GM18502 (cell line): ENCODE measurements around the gene AEBP1.
A peak's percentile ranks its signal among the peaks of the same experiment; 100 is the strongest.

Experiments used
- ATAC-seq: cut with Tn5 transposase; IDR thresholded peaks from one replicate; pipeline ENCODE4 v1.9.1; 2021; ENCODE audit warnings: mild to moderate bottlenecking; ENCODE audit not compliant: unreplicated experiment, poor library complexity

Gene AEBP1

DNA sequence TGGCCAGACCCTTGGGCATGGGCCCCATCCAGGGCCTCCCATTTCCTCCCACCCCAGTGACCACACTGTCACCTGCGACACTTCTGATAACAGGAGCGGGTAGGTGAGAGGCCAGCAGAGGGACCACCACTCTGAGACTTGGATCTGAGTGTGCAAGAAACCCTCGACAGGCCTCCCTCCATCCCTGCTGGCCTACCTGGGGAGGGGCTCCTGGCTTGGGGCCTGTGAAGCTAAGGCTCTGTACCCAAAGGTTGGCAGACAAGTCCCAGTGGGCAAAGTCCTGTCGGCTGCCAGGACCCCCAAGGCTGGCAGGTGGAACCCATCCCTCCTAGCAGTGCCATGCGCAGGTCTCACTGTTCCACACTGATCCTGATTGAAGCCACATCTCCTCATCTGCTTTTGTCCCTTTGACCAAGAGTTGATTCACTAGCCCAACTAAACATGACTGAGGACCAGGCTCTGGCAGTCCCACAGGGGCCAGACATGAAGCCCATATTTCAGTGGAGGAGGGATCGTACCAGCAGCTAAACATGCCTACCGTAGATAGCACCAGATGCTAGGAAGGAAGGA is 37.6 kb upstream of the AEBP1 start:
- no peak for ATAC-seq

DNA sequence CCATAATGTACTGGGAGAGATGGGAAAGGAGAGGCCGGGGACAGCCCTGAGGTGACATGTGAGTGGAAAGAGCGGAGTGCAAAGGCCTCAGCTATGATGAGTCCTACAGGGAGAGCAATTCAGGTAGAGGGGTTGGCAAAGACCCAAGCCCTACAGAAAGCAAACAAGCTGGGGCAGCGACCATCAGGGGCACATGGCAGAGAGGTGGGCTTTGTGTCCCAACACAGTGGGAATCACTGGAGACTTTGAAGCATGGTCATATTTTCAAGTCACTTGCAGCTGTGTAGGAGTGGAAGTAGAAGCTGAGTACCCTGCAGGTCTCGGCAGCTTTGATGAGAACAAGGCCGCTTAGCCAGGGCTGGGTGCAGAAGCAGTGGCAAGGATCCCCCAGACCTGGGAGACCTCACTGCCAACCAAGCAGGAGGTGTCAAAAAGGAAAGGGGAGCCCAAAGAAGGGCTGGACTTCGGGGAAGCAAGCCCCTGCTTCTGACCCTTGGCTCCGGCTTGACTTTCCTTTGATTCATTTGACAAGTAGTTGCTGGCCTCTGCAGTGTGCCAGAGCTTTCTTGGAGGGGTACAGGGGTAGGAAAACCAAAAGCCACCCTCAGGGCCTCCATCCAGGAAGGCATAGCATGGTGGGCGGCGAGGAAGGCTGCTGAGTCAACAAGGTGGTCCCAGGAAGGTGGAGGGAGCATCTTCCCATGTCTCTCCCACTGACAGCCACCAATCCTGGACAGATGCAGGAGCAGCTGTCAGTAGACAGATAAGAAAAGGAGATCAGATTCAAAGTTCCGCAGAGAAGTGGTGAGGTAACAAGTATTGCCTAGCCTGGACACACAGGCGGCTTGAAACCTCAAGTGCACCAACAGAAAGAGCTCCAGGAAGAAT is 36.8 kb upstream of the AEBP1 start:
- ATAC-seq, result no peak

DNA sequence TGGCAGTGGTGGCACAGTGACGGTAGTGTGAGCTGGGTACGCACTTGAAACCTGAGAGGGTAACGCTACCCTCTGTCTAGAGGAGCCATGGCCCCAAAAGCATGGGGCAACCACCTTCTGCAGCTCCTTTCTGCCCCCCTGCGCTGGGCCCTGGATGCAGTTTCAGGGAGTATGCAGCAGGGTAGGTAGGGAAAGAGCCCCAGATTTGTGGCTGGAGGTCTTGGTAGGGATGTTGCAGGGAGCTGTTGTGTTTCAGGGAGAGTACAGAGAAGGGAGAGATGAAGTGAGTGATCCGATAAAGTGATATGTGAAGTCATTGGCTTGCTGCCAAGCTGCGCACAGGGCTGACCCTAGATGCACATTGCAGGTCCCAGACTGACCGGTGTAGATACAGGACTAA is 36.1 kb upstream of the AEBP1 start:
- no peak for ATAC-seq

DNA sequence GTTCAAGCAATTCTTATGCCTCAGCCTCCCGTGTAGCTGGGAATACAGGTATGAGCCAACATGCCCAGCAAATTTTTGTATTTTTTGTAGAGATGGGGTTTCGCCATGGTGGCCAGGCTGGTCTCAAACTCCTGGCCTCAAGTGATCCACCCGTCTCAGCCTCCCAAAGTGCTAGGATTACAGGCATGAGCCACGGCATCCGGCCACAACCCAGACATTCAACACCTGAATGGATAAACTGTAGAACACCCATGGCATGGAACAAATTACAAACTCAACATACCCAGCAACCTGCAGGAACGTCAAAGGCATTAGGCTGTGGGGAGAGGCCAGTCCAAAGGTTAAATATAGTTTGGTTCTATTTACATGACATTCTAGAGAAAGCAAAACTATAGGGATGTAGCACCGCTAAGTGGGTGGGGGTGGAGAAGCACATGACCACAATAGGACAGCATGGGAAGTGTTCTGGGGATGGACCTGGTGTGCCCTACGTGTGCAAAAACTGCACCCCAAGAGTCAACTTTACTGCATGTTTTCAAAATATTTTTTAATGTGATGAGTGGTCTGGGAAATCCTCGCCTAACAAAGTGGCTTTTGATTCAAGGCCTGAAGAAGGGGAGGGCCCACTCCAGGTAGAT is 32.3 kb upstream of the AEBP1 start:
- ATAC-seq, result no peak

DNA sequence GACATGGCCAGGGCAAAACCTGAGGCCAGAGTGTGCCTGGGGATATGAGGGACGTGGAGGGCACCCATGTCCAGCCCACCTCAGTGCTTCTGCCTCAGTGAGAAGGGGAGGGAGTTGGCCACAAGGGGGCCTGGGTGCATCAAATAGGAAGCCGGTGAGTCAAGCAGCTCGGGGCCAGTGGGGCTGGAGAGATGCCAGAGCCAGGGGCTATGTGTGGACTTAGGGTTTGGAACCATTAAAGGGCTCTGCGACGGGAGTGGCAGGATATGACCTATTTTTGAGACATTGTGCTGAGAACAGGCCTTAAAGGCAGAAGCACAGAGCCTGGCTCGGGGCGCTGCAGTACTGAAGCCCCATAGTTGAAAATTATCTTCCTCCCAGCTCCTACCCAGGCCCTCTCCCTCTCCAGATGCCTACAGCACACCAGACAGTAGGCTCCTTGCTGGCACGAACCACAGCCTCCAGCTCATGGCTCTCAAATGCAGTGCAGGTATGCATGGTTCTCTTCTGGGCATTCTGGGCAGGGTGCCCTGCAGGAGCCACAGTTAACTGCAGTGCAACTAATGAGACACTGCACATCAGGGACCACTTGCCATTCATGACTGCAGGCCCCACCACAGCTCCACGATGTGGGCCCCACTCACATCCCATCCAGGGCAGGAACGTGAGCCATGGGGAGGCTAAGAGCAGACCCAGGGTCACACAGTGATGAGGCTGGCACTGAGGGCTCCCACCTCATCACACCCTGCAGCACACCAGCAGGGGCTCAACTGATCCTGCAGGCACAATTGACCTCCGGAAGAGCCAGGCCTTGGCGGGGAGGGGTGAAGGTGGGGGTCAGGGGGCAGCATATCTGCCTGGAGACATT is 31.5 kb upstream of the AEBP1 start:
- no peak for ATAC-seq

DNA sequence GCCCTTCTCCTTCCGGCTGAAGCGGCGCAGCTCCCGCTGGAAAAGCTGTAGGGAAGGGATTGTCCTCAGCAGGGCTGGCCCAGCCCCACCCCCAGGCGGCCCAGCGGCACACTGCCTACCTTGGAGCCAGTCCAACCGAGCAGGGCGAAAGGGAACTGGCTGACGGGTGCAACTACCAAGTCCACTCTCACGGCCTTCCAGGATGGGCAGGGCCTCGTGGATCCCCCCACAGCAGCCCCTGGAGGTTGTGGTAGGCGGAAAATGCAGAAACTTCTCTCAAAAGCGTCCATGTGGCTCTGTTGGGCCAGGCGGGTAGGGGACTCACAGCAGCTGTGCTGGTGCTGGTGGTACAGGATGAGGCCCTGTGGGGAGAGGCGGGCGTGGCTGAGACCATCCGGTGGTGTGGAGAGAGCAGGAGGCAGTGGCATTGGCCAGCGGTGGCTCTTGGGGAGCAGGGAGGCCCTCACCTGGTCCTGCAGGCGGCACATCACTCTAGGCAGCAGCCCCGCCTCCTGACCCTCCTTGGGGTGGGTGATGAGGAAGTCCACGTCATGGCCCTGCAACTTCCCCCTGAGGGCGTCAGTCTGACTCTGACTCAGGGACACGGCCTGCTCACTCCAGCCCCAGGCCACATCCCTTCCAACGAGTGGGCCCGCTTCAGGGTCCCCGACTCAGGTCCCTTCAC is 30.3 kb upstream of the AEBP1 start:
- peak; percentile 57 for ATAC-seq

DNA sequence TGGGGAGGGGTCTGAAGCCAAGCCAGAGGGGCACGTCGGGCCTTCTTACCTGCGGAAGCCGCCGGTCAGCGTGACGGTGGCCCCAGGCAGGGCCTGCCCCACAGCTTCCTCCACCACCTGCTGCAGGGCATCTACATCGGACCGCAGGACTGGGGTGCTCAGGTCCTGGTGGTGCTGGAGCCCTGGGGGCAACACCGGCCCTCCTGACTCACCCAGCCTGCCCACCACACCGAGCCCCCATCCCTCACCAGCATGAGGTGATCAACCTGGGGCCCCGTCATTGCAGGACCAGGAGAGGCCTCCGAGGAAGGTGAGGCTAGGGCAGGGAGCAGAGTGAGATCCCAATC is 29.8 kb upstream of the AEBP1 start:
- ATAC-seq, result no peak

DNA sequence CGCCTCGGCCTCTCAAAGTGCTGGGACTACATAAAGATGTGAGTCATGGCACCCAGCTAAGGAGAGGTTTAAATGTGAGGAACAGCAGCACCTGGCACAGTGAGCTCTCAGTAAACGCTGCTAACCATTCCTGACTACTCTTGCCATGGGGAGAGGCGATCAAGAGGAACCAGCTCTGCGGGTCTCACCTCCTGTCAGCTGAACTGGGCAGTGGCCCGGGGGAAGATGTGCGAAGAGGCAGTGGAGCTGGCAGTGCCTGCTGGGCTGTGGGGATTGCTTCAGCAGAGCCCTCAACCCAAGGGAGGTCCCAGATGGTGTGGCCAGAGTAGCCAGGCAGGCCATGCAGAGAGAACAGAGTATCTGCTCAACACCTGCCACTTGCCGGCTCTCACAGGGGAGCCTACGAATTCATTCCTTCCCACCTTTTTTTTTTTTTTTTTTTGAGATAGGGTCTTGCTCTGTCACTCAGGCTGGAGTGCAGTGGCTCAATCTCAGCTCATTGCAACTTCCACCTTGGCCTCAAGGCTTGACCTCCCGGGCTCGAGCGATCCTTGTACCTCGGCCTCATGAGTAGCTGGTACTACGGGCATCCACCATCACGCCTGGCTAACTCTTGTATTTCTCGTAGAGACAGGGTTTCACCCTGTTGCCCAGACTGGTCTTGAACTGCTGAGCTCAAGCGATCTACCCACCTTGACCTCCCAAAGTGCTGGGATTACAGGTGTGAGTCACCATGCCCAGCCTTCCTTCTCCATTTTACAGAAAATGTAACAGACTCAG is 28.7 kb upstream of the AEBP1 start:
- ATAC-seq, result no peak

DNA sequence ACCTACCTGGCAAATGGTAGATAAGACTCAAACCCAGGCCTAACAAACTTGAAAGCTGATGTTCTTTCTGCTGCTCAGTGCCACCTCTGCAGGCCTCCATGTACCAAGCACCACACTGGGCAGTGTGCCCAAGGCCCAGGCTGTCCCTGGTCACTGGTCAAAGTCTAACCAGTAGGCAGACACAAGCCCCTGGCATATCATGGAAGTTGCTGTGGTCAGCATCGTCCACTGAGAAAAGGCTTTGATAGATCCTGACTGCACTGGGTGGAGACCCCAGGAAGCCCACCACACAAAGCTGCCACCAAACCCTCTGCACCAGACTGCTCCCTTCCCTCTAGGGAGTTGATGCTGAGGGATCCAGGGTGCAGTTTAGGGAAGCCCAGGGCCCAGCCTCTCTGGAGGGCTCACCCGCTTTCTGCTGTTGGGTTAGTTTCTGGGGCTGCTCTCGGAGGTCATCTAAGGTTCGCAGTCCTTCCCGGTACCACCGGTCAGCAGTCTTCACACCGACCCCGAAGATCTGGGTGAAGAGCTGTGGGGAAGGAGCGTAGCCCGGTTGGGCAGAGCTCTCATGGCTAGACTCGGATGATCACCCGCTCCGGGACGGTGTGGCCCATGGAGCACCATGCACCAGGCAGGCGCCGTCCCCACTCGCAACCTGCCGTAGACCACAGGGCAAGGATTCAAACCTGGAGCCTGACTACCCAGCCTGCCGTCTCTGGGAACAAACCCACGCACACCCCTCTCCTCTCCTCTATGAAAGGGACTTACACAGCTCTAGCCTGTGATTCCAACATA is 27.8 kb upstream of the AEBP1 start:
- no peak for ATAC-seq

DNA sequence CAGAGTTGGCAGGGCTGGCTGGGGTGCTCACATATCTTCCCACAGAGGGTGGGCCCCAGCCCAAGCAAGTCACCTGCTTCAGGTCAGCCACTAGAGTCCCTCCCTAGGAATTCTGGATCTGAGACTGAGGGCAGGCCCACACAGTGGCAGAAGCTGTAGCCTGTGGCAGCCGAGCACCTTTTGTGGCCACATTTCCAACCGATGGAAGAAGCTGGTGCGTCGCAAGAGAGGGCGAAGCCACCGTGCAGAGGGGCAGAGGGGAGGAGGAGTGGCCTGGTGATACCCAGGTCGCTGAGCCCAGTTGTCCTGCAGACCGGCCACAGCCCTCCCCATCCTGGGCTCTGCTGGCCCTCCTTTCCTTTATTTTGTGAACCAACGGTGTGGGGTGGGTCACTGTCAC is 27.1 kb upstream of the AEBP1 start:
- ATAC-seq, result no peak

DNA sequence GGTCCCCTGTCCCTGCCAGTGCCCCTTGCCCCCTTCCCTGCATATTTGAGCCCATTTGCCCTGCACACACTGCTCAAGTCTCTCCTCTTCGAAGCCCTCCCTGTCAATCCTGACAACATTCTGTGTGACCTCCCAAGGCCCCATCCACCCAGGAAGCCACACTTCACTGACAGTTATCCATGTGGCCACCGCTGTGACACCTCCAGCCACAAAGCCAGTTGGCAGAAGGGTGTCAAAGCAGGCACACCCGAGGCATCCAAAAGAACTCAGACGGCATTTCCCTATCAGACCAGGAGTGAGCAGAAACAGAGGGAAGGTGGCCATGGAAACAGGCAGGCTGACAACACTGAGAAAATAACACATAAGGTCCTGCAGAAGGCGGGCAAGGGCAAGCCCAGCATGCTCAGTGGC is 26.5 kb upstream of the AEBP1 start:
- ATAC-seq, result no peak

DNA sequence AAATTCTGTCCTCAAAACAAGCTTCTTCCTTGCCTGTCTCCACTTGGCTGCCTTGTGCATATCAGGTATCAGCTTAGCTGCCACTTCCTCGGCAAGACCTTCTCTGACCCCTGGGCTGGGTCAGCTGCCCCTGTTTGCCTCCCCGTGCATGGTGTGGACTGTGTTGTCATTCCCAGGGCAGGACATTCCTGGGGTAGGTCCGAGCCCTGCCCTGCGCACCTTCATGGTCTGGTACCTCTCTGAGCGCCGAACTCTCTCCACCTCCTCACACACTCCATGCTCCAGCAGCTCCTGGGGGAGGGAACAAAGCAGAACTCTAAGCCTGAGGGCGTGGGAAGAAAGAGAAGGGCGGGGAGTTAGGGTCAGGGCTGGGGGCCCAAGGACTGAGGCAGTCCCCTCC is 25.6 kb upstream of the AEBP1 start:
- ATAC-seq, result no peak

DNA sequence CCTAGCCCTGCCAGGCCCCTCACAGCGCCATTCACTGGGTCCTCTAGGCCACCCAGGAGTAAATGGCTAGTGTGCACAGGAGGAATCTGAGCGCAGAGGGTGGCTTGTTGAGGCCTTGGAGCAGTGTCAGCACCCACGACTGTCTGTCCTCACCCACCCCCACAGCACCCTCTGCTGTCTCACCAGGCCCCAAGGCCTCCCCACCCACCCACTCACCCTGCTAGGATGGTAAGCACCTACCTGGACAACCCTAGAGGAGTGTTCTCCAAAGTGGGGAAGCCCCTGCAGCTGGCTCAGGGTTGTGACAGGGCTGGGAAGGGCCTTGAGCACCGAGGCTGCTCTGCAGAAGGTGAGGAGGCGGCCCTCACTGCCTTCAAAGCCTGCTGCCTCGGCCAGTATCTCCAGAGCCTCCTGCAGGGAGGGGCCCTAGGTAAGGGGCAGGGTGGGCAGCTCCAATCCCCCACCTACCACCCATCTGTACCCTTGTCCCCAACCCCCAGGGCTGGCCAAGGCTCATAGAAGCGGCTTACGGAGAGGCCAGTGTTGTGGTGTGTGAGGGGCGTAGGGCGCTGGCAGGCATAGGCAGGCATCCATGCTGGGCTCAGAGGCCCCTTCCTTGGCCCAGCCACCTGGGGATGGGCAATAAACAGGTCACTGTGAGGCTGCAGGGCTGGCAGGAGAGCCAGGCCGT is 24.7 kb upstream of the AEBP1 start:
- ATAC-seq, result no peak

DNA sequence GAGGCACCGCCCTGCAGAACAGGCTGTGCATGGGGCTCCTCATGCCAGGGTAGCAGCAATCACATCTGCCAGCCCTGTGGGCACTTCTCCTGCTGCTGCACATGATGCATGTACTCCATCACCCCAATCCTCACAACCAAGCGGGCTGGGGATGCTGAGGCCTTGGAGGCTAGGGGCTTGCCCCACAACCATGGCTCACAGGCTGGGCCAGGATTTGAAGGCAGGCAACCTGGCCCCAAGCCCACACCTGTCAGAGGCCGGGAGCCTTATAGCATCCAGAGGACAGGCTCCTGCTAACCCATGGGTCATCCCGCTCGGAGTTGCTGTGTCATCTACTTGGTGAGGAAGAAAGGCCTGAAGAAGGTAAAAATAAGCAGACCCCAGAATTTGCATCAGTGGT is 24.0 kb upstream of the AEBP1 start:
- no peak for ATAC-seq

DNA sequence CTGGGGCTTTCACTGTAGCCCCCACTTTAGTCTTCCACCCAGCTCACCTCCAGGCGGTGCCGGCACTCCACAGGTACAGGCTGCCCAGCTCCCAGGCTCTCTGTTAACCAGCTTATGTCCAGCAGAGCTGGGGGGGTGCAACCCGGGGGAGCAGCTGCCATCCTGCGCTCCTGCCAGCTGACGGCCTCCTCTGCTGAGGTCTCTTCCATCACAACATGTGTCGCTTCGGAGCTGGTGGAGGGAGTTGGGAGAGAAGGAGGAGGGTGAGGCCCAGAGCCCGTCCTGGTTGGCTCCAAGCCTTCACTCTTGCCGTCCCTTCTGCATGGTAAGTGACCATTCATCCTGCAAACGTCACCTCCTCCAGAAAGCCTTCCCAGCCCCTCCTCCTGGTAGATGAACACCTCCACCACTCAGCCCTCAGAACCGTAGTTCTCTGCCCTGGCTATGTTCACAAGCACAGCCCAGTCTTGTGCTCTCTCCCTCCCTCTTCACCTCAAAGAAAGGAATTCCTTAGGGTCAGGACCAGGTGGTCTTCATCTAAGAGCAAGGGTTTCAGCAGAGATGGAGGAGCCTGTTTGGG is 23.4 kb upstream of the AEBP1 start:
- ATAC-seq, result no peak

DNA sequence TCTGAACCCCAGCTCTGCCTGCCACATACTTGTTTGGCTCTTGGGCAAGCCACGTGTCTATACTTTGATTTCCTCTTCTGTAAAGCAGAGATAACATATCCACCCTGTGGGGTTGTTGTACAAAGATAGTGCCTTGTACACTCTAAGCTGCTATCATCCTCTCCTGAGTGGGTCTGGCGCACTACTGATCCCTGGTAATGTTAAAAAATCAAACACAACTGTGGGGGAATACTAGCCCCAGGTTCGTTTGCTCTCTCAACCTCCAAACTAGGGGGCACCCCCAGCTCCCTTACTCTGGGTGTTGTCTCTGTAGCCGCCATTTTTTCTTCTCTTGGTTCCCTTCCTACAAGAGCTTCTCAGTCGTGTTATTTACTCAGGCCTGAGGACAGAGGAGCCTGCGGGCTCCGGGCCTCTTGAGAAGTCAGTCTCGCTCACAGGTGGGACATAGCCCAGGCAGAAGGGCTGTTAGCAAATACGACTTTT is 22.8 kb upstream of the AEBP1 start:
- no peak for ATAC-seq

DNA sequence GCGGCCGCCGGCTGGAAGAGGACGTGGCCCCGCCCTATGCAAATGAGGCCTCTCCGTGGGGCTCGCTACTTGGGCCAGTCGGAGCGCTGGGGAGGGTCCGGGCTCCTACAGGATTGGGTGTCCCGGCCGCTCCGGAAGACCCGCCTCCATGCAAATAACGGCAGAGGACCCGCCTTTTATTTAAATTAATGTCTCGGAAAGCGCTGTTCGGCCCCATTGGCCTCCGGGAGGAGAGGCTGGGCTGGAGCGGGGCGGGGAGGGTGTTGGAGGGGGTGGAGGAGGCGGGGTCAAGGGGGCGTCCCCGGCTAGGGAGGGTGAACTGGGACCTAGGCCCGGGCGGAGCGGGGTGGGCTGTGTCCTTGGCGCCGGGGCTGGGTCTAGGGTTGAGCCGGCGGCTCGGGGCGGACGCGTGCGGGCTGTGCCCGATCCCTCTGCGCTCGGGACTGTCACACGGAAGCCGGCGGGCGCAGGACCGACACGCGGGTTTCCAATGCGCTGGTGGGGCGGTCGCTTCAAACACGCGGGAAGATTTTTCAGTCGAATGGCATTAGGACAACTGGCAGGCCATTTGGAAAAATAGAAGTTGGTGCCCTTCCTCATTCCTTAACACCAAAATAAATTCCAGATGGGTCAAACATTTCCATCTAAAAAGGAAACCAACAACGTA is 21.5 kb upstream of the AEBP1 start:
- ATAC-seq, result peak; percentile 91
